ENCODE data around the gene BCO2.

- no peak for TF ChIP-seq CTCF (IDR thresholded peaks at IDR 0.05)
- TF ChIP-seq EP300 (IDR thresholded peaks at IDR 0.05) = no peak
Measured at GRCh38 chr11:112241486-112241885, 66.2 kb downstream of the BCO2 start.

All from ovary (tissue), 3 donors.